ENCODE results near the gene TRAPPC12.

DNA sequence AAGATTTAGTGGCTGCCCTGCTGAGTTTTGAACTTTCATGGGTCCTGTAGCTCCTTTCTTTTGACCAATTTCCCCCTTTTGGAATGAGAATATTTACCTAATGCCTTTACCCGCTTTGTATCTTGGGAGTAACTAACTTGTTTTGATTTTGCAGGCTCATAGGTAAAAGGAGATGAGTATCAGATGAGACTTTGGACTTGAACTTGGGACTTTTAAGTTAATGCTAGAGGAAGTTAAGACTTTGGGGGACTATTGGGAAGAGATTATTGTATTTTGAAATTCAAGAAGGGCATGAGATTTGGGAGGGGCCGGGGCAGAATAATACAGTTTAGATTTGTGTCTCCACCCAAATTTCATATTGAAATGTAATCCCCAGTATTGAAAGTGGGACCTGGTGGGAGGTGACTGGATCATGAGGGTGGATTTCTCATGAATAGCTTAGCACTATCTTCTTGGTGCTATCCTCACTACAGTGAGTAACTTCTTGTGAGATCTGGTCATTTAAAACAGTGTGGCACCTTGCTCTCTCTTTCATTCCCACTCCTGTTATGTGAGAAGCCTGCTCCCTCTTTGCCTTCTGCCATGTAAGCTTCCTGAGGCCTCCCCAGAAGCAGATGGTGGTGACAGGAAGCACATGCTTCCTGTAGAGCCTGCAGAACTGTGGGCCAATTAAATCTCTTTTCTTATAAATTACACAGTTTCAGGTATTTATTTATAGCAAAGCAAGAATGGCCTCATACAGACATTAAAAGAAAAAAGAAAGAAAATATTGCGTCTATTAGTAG lies 133.7 kb downstream of the TRAPPC12 start:
- TF ChIP-seq POLR2A (IDR thresholded peaks at IDR 0.05; ENCODE audit: low read depth, low read length) (no peak), POLR2AphosphoS5 (IDR thresholded peaks at IDR 0.05; ENCODE audit: low read depth, low read length) (no peak), TAF1 (IDR thresholded peaks at IDR 0.05; ENCODE audit: borderline replicate concordance, low read depth, low read length) (no peak)

Data from GM12892 (cell line).